Esophagus squamous epithelium (tissue), 5 donors: ENCODE measurements around the gene ST6GAL1. TPM values are rescaled to one million over a fixed set of nuclear protein-coding genes. Genes with fewer than 3 reads are reported as not detected.

Experiments
- DNase-seq: peaks from one replicate; lab custom pipeline; 2025; lab: John Stamatoyannopoulos, UW
- H3K27ac ChIP-seq, 4 donors: fragments of 200-600 bp; sonication (generic); one replicate each; pipeline ENCODE4 v1.5.1; 2016 to 2019; ENCODE audit warnings: mild to moderate bottlenecking in 1 of 4
- H3K27me3 ChIP-seq, 4 donors: fragments of 200-600 bp; sonication (generic); 1 replicate in 3 of 4; 2 replicates in 1 of 4; pipeline versions ENCODE4 v1.5.1 to v1.6.0; 2017 to 2021; ENCODE audit warnings: antibody characterized with exemption in 1 of 4
- H3K36me3 ChIP-seq, 3 donors: fragments of 200-600 bp; sonication (generic); one replicate each; pipeline ENCODE4 v1.5.1; 2016 to 2019
- H3K4me1 ChIP-seq, 3 donors: fragments of 200-600 bp; sonication (generic); one replicate each; pipeline ENCODE4 v1.5.1; 2017 to 2019
- H3K4me3 ChIP-seq, 4 donors: fragments of 200-600 bp; sonication (generic); 1 replicate in 3 of 4; 2 replicates in 1 of 4; pipeline ENCODE4 v1.5.1; 2016 to 2019; ENCODE audit warnings: mild to moderate bottlenecking in 2 of 4, moderate library complexity in 1 of 4
- H3K9me3 ChIP-seq, 3 donors: fragments of 200-600 bp; sonication (generic); one replicate each; pipeline ENCODE4 v1.5.1; 2016 to 2019
- CTCF ChIP-seq, 6 experiments: fragments of 450-650 bp in 4 of 6; fragments of 200-600 bp in 2 of 6; sonication (generic) in 2 of 6; IDR thresholded peaks; one replicate each; pipeline ENCODE4 v1.5.1; 2016 to 2019; ENCODE audit warnings: antibody characterized with exemption in 6 of 6, mild to moderate bottlenecking in 4 of 6, moderate library complexity in 4 of 6
- POLR2A ChIP-seq, 4 donors: fragments of 450-650 bp; IDR thresholded peaks; one replicate each; pipeline ENCODE4 v1.6.1; 2017; ENCODE audit warnings: antibody characterized with exemption in 4 of 4, mild to moderate bottlenecking in 4 of 4, moderate library complexity in 3 of 4
- WGBS, 2 donors: methylation state at CpG; one replicate each; pipeline ENCODE4 v1.1.5; 2018; 5-methylcytosine and 5-hydroxymethylcytosine counted together
- intact Hi-C: fragments of 100-400 bp; cut with DNase I; formaldehyde crosslinking; loops from one replicate; pipeline ENCODE4 v1.15.0; 2022
- total RNA-seq, 4 donors: library from RNA; depleted of rRNA; stranded (reverse); fragments of >200 nt; gene quantifications; one replicate each; pipeline ENCODE4 v1.1.0, GENCODE V29; 2016
- donor health status: DM: yes; HTN: yes; CAD: no.

ST6GAL1 gene
- total RNA-seq, 4 donors from 2014 or later, result 6.0 to 44.2 (median 15.2) TPM

GRCh38 chr3:186917512-186918312, 12.6 kb upstream of the ST6GAL1 start:
- Histone ChIP-seq H3K4me1 (peaks cover 0 to 28% (median 11%) of the 10 kb centered on the region in 3 donors), H3K27me3 (peaks cover 0 to 88% (median 0%) of the 10 kb centered on the region in 4 donors), H3K4me3 (no peak overlapping the region), H3K27ac (no peak overlapping the region), H3K9me3 (no peaks in the 10 kb centered on the region), H3K36me3 (no peaks in the 10 kb centered on the region)
- WGBS, 2 donors, result 54 to 71% methylated on average over 3 to 4 of the region's 4 CpGs
- TF ChIP-seq POLR2A (IDR thresholded peaks at IDR 0.05), result no peak
- no peak for TF ChIP-seq CTCF (IDR thresholded peaks at IDR 0.05)
- intact Hi-C loops, result no loop called here
- no peak for DNase-seq

- H3K4me3 ChIP-seq, result no peak overlapping the region
- WGBS, 2 donors, result 48 to 52% methylated on average over 4 of the region's 4 CpGs
- intact Hi-C loops, result no loop called here
- TF ChIP-seq POLR2A (IDR thresholded peaks at IDR 0.05) (no peak), CTCF (IDR thresholded peaks at IDR 0.05) (no peak)
- H3K27me3 ChIP-seq, result peaks cover 0 to 94% (median 0%) of the 10 kb centered on the region in 4 donors
- no peaks in the 10 kb centered on the region for H3K36me3 ChIP-seq
- peaks cover 0 to 37% (median 16%) of the 10 kb centered on the region in 3 donors for H3K4me1 ChIP-seq
- DNase-seq, result no peak
- no peak overlapping the region for H3K27ac ChIP-seq
- H3K9me3 ChIP-seq, result no peaks in the 10 kb centered on the region
Measured at GRCh38 chr3:186920301-186920700, 10.0 kb upstream of the ST6GAL1 start.

- H3K27me3 ChIP-seq, result peaks cover 0 to 96% (median 0%) of the 10 kb centered on the region in 4 donors
- 58 to 88% methylated on average over 1 of the region's 1 CpG for WGBS, 2 donors
- no peak overlapping the region for H3K27ac ChIP-seq
- no peak for DNase-seq
- intact Hi-C loops, result no loop called here
- H3K4me3 ChIP-seq, result no peak overlapping the region
- no peak for TF ChIP-seq POLR2A (IDR thresholded peaks at IDR 0.05)
- TF ChIP-seq CTCF (IDR thresholded peaks at IDR 0.05), result no peak
- peaks cover 0 to 37% (median 15%) of the 10 kb centered on the region in 3 donors for H3K4me1 ChIP-seq
- H3K9me3 ChIP-seq, result no peaks in the 10 kb centered on the region
- no peaks in the 10 kb centered on the region for H3K36me3 ChIP-seq
Measured at GRCh38 chr3:186920796-186921195, 9.5 kb upstream of the ST6GAL1 start.

GRCh38 chr3:186921578-186921977, 8.7 kb upstream of the ST6GAL1 start:
- DNase-seq, result no peak
- TF ChIP-seq POLR2A (IDR thresholded peaks at IDR 0.05) (no peak), CTCF (IDR thresholded peaks at IDR 0.05) (no peak)
- Histone ChIP-seq H3K27me3 (peaks cover 0 to 93% (median 0%) of the 10 kb centered on the region in 4 donors), H3K27ac (no peak overlapping the region), H3K4me3 (no peak overlapping the region), H3K9me3 (no peaks in the 10 kb centered on the region), H3K4me1 (peaks cover 0 to 29% (median 7%) of the 10 kb centered on the region in 3 donors), H3K36me3 (no peaks in the 10 kb centered on the region)
- intact Hi-C loops, result no loop called here
- WGBS, 2 donors, result 80 to 82% methylated on average over 3 of the region's 3 CpGs

- H3K36me3 ChIP-seq, result no peaks in the 10 kb centered on the region
- no peak overlapping the region for H3K4me3 ChIP-seq
- TF ChIP-seq POLR2A (IDR thresholded peaks at IDR 0.05) (no peak), CTCF (IDR thresholded peaks at IDR 0.05) (no peak)
- H3K27me3 ChIP-seq, result peaks cover 0 to 93% (median 0%) of the 10 kb centered on the region in 4 donors
- no peaks in the 10 kb centered on the region for H3K9me3 ChIP-seq
- DNase-seq, result no peak
- intact Hi-C loops, result no loop called here
- WGBS, 2 donors, result 90 to 93% methylated on average over 8 of the region's 9 CpGs
- H3K4me1 ChIP-seq, result peaks cover 0 to 28% (median 7%) of the 10 kb centered on the region in 3 donors
- no peak overlapping the region for H3K27ac ChIP-seq
Measured at GRCh38 chr3:186922224-186922623, 8.1 kb upstream of the ST6GAL1 start.
